ENCODE measurements around the gene PRAMEF8.
"Not testable (repeated sequence)": the region's sequence is repeated elsewhere in the genome, so short reads cannot be mapped to it uniquely, and the experiment has no call there.

DNA sequence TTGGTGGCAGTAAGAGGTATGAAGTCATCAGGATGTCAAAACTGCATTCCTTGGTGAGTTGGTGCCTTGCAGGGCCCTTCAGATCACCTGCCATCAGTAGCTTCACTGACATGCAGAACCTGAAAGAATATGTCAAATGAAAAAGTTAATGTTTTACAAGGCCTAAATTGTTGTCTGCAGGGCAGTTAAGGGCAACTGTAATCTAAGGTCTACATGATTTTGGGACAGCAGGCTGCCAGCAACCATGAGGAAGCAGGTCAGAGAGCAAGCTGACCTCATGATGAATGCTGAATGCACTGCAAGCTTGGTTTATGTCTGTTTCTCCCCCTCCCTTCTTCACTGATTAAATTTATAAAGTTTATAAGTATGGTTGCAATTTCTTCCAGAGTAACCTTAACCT is 17.3 kb upstream of the PRAMEF8 start:
- TF ChIP-seq, protein P1, sequence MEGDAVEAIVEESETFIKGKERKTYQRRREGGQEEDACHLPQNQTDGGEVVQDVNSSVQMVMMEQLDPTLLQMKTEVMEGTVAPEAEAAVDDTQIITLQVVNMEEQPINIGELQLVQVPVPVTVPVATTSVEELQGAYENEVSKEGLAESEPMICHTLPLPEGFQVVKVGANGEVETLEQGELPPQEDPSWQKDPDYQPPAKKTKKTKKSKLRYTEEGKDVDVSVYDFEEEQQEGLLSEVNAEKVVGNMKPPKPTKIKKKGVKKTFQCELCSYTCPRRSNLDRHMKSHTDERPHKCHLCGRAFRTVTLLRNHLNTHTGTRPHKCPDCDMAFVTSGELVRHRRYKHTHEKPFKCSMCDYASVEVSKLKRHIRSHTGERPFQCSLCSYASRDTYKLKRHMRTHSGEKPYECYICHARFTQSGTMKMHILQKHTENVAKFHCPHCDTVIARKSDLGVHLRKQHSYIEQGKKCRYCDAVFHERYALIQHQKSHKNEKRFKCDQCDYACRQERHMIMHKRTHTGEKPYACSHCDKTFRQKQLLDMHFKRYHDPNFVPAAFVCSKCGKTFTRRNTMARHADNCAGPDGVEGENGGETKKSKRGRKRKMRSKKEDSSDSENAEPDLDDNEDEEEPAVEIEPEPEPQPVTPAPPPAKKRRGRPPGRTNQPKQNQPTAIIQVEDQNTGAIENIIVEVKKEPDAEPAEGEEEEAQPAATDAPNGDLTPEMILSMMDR (IDR thresholded peaks at IDR 0.05; ENCODE audit: low read length) = not testable (repeated sequence)
- not testable (repeated sequence) for TF ChIP-seq EZH2phosphoT487 (IDR thresholded peaks at IDR 0.05; ENCODE audit: low read length)

Data from MM.1S (cell line).